Neural cell (in vitro differentiated cells): ENCODE results near the gene SRP68. TPM values are rescaled to one million over a fixed set of nuclear protein-coding genes. Genes with fewer than 3 reads are reported as not detected.

ENCODE experiments used
- H2AFZ ChIP-seq: fragments of 200-600, 300-800 bp; sonication (generic), shearing (Covaris generic); 2 replicates; pipeline ENCODE4 v1.6.0; 2014; ENCODE audit warnings: low read depth, mild to moderate bottlenecking, antibody characterized with exemption, low read length, moderate library complexity
- H3F3A ChIP-seq: fragments of 200-600 bp; shearing (Covaris generic); 2 replicates; pipeline ENCODE4 v1.6.1; 2016; ENCODE audit warnings: mild to moderate bottlenecking, moderate library complexity, mixed read lengths, antibody characterized with exemption, low read length; ENCODE audit not compliant: insufficient read depth, poor library complexity, severe bottlenecking
- H3K27ac ChIP-seq: fragments of 200-600, 300-800 bp; sonication (generic), shearing (Covaris generic); 2 replicates; pipeline ENCODE4 v1.5.1; 2014; ENCODE audit warnings: mild to moderate bottlenecking, low read length, moderate library complexity
- H3K27me3 ChIP-seq: fragments of 300-800, 200-600 bp; sonication (generic), shearing (Covaris generic); 2 replicates; pipeline ENCODE4 v1.6.0; 2014; ENCODE audit warnings: mild to moderate bottlenecking, low read depth, low read length, moderate library complexity; ENCODE audit not compliant: insufficient read depth
- H3K36me3 ChIP-seq: fragments of 300-800, 200-600 bp; sonication (generic), shearing (Covaris generic); 2 replicates; pipeline ENCODE4 v1.5.1; 2014; ENCODE audit warnings: mild to moderate bottlenecking, antibody characterized with exemption, low read length, moderate library complexity; ENCODE audit not compliant: insufficient read depth
- H3K4me2 ChIP-seq: fragments of 300-800, 200-600 bp; sonication (generic), shearing (Covaris generic); 2 replicates; pipeline ENCODE4 v1.6.0; 2014; ENCODE audit warnings: mild to moderate bottlenecking, low read length
- H3K4me3 ChIP-seq: fragments of 300-800, 200-600 bp; sonication (generic), shearing (Covaris generic); 2 replicates; pipeline ENCODE4 v1.5.1; 2014; ENCODE audit warnings: mild to moderate bottlenecking, low read length, moderate library complexity
- H3K79me2 ChIP-seq: fragments of 200-600 bp; shearing (Covaris generic); replicated peaks from 2 replicates; pipeline ENCODE4 v1.6.0; 2014; ENCODE audit warnings: mild to moderate bottlenecking, low read length, moderate library complexity; ENCODE audit not compliant: insufficient read depth
- H3K9ac ChIP-seq: fragments of 300-800, 200-600 bp; sonication (generic), shearing (Covaris generic); 2 replicates; pipeline ENCODE4 v1.6.1; 2016; ENCODE audit warnings: mild to moderate bottlenecking, low read length, mixed read lengths
- H3K9me2 ChIP-seq: fragments of 200-600 bp; shearing (Covaris generic); 2 replicates; pipeline ENCODE4 v1.6.1; 2016; ENCODE audit warnings: mild to moderate bottlenecking, low read length, mixed read lengths; ENCODE audit not compliant: insufficient read depth
- H3K9me3 ChIP-seq: fragments of 200-600, 300-800 bp; sonication (generic), shearing (Covaris generic); 2 replicates; pipeline ENCODE4 v1.6.1; 2016; ENCODE audit warnings: mild to moderate bottlenecking, mixed run types, low read length, moderate library complexity, mixed read lengths
- H4K20me1 ChIP-seq: fragments of 200-600 bp; shearing (Covaris generic); 2 replicates; pipeline ENCODE4 v1.6.1; 2016; ENCODE audit warnings: mild to moderate bottlenecking, mixed run types; ENCODE audit not compliant: insufficient read depth
- EP300 ChIP-seq: fragments of 450-650 bp; conservative IDR thresholded peaks from 2 replicates; pipeline ENCODE4 v1.6.1; 2014; ENCODE audit warnings: antibody characterized with exemption, mild to moderate bottlenecking, moderate library complexity; ENCODE audit not compliant: poor library complexity, severe bottlenecking
- EZH2 ChIP-seq: fragments of 200-600, 300-800 bp; shearing (Covaris generic), sonication (generic); IDR thresholded peaks from 2 replicates; pipeline ENCODE4 v1.6.1; 2014; ENCODE audit warnings: antibody characterized with exemption, low read length, borderline replicate concordance, mild to moderate bottlenecking; ENCODE audit not compliant: insufficient read depth, poor library complexity, severe bottlenecking
- MXI1 ChIP-seq: fragments of 450-650 bp; conservative IDR thresholded peaks from 2 replicates; pipeline ENCODE4 v1.6.1; 2014; ENCODE audit warnings: antibody characterized with exemption, mild to moderate bottlenecking; ENCODE audit not compliant: poor library complexity, severe bottlenecking
- POLR2AphosphoS5 ChIP-seq: IDR thresholded peaks from 2 replicates; pipeline ENCODE4 v1.6.1; 2012
- RAD21 ChIP-seq: fragments of 450-650 bp; conservative IDR thresholded peaks from 2 replicates; pipeline ENCODE4 v1.6.1; 2014; ENCODE audit warnings: antibody characterized with exemption, mild to moderate bottlenecking, moderate library complexity
- REST ChIP-seq: IDR thresholded peaks from 2 replicates; pipeline ENCODE4 v1.6.1; 2012; ENCODE audit warnings: borderline replicate concordance
- SMC3 ChIP-seq: fragments of 450-650 bp; conservative IDR thresholded peaks from 2 replicates; pipeline ENCODE4 v1.6.1; 2014; ENCODE audit warnings: antibody characterized with exemption, mild to moderate bottlenecking, moderate library complexity; ENCODE audit not compliant: poor library complexity
- TAF1 ChIP-seq: IDR thresholded peaks from 2 replicates; pipeline ENCODE4 v1.6.1; 2012; ENCODE audit warnings: low read depth
- polyA plus RNA-seq: library from polyadenylated mRNA; depleted of rRNA; stranded (reverse); fragments of >200 nt; gene quantifications from 2 replicates; pipeline ENCODE4 v1.2.3, GENCODE V29; 2014
- TF ChIP-seq, protein P1 (sequence below): fragments of 450-650 bp; IDR thresholded peaks from 2 replicates; pipeline ENCODE4 v1.5.1; 2014; ENCODE audit warnings: antibody characterized with exemption, mild to moderate bottlenecking, moderate library complexity; ENCODE audit not compliant: poor library complexity, severe bottlenecking

SRP68 gene
- polyA plus RNA-seq, 1 donor from 2014 or later, result 26.3 TPM

DNA sequence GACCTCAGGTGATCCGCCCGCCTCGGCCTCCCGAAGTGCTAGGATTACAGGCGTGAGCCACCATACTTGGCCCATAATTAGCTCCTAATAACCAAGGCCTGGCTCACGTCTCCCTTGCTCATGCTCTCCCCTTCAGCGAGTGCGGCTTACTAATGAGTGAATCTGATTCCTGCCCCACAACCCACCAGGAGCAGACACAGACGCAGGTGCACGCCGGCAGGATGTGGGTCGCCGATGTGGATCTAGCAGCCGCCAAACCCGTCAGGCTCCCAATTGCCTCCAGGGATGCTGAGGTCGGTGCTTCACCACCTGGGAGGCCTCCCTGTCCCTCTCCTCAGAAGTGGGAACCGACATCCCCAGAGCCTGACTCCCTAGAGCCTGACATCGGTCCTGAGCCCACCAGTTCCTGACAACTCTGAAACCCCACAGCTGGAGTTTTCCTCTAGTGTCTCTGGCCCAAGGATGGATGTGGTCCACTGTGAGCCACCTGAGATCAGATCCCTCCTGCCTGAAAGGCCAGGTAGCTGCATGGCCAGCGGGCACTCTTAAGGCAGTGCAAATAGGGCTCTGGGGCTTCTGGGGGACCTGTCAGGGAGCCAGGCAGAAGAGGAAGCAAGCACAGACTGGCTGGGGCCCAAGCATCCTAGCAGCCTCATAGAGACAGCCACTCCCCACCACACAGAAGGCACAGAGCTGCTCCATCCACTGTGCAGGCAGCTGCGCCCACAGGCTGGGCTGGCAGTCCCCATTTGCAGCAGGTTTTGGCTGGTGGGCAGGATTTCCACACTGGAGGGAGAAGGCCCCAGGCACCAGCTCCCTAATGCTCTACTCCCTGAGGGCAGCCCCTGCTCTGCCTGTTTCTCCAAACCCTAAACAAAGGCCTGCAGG is 20.5 kb upstream of the SRP68 start:
- Histone ChIP-seq H3K9ac (no peak overlapping the region), H3K79me2 (no peaks in the 10 kb centered on the region), H3K9me3 (no peaks in the 10 kb centered on the region), H3K27ac (no peak overlapping the region), H2AFZ (no peak overlapping the region), H3K9me2 (no peaks in the 10 kb centered on the region), H3K27me3 (no peaks in the 10 kb centered on the region), H3F3A (no peaks in the 10 kb centered on the region), H3K4me3 (no peak overlapping the region), H3K36me3 (peaks cover 7% of the 10 kb centered on the region), H4K20me1 (no peaks in the 10 kb centered on the region), H3K4me2 (no peak overlapping the region)
- no peak for TF ChIP-seq RAD21
- TF ChIP-seq MXI1, result no peak
- TF ChIP-seq TAF1, result no peak
- TF ChIP-seq POLR2AphosphoS5, result no peak
- no peak for TF ChIP-seq EZH2
- TF ChIP-seq, protein P1, sequence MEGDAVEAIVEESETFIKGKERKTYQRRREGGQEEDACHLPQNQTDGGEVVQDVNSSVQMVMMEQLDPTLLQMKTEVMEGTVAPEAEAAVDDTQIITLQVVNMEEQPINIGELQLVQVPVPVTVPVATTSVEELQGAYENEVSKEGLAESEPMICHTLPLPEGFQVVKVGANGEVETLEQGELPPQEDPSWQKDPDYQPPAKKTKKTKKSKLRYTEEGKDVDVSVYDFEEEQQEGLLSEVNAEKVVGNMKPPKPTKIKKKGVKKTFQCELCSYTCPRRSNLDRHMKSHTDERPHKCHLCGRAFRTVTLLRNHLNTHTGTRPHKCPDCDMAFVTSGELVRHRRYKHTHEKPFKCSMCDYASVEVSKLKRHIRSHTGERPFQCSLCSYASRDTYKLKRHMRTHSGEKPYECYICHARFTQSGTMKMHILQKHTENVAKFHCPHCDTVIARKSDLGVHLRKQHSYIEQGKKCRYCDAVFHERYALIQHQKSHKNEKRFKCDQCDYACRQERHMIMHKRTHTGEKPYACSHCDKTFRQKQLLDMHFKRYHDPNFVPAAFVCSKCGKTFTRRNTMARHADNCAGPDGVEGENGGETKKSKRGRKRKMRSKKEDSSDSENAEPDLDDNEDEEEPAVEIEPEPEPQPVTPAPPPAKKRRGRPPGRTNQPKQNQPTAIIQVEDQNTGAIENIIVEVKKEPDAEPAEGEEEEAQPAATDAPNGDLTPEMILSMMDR, result no peak
- no peak for TF ChIP-seq REST
- TF ChIP-seq SMC3, result no peak
- no peak for TF ChIP-seq EP300

- Histone ChIP-seq H2AFZ (no peak overlapping the region), H3K36me3 (peaks cover 7% of the 10 kb centered on the region), H3F3A (no peaks in the 10 kb centered on the region), H3K9ac (no peak overlapping the region), H3K79me2 (no peaks in the 10 kb centered on the region), H3K27ac (no peak overlapping the region), H3K27me3 (no peaks in the 10 kb centered on the region), H3K4me3 (no peak overlapping the region), H3K9me2 (no peaks in the 10 kb centered on the region), H4K20me1 (no peaks in the 10 kb centered on the region), H3K4me2 (no peak overlapping the region), H3K9me3 (no peaks in the 10 kb centered on the region)
- TF ChIP-seq EP300, result no peak
- no peak for TF ChIP-seq REST
- TF ChIP-seq TAF1, result no peak
Measured at GRCh38 chr17:76091526-76092286, 19.4 kb upstream of the SRP68 start.
